BLaER1 treated with 17β-estradiol and CSF1 and Interleukin-3, amounts not matched to agents 10 nM and 100 nM (cell line): ENCODE results near the gene SLC16A2.
"Not testable (repeated sequence)": the region's sequence is repeated elsewhere in the genome, so short reads cannot be mapped to it uniquely, and the experiment has no call there.

Source experiments
- H3K27ac ChIP-seq, 11 experiments: shearing (Covaris generic); formaldehyde crosslinking; 2 replicates each; pipeline ENCODE4 v1.8.1; 2022
- H3K27me3 ChIP-seq, 11 experiments: shearing (Covaris generic); formaldehyde crosslinking; 2 replicates each; pipeline ENCODE4 v1.8.1; 2022
- H3K36me3 ChIP-seq, 11 experiments: shearing (Covaris generic); formaldehyde crosslinking; 2 replicates each; pipeline ENCODE4 v1.8.1; 2022
- H3K4me1 ChIP-seq, 10 experiments: shearing (Covaris generic); formaldehyde crosslinking; 2 replicates each; pipeline ENCODE4 v1.8.1; 2022
- H3K4me2 ChIP-seq, 11 experiments: shearing (Covaris generic); formaldehyde crosslinking; 2 replicates each; pipeline ENCODE4 v1.8.1; 2022
- H3K4me3 ChIP-seq, 10 experiments: shearing (Covaris generic); formaldehyde crosslinking; 2 replicates each; pipeline ENCODE4 v1.8.1; 2022
- H3K9ac ChIP-seq, 11 experiments: shearing (Covaris generic); formaldehyde crosslinking; 2 replicates each; pipeline ENCODE4 v1.8.1; 2022
- H3K9me3 ChIP-seq, 11 experiments: shearing (Covaris generic); formaldehyde crosslinking; replicated peaks in 1 of 11; 2 replicates each; pipeline ENCODE4 v1.8.1; 2022
- H4K20me1 ChIP-seq, 11 experiments: shearing (Covaris generic); formaldehyde crosslinking; 2 replicates each; pipeline ENCODE4 v1.8.1; 2022
- Cebpa-rat ChIP-seq, 11 experiments: shearing (Covaris generic); IDR thresholded peaks; 2 replicates each; pipeline ENCODE4 v1.8.1; 2022

Gene SLC16A2

DNA sequence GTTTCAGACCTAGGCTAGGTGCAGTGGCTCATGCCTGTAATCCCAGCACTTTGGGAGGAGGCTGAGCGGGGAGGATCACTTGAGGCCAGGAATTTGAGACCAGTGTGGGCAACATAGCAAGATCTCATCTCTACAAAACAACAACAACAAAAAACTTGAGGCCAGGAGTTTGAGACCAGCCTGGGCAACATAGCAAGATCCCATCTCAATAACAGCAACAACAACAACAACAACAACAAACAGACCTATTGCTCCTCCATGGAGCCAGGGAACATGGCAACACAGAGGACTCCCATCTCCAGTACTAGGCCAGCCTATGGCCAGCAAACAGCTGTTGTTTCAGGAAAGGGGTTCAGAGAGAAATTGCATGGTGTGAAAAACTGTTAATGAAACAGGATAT is 43.4 kb downstream of the SLC16A2 start:
- no peak overlapping the region for H3K9ac ChIP-seq
- no peak overlapping the region for H3K4me3 ChIP-seq
- no peaks in the 10 kb centered on the region; a peak in 1 of 22 replicates for H4K20me1 ChIP-seq
- H3K27ac ChIP-seq, result 0 out of 22 replicates have a peak overlapping the region, but pooled peaks of 1 of the 11 experiments have one; percentile 40
- no peaks in the 10 kb centered on the region for H3K36me3 ChIP-seq
- peak overlapping the region in 7 of 11 experiments; percentile 6 to 76 (median 51); a peak in 11 of 22 replicates for H3K4me2 ChIP-seq
- peaks cover 0 to 46% (median 33%) of the 10 kb centered on the region in 10 experiments; a peak in 16 of 20 replicates for H3K4me1 ChIP-seq
- peaks cover 74 to 96% (median 91%) of the 10 kb centered on the region in 11 experiments for H3K27me3 ChIP-seq
- H3K9me3 ChIP-seq, result peaks cover 0 to 6% (median 0%) of the 10 kb centered on the region in 11 experiments; a peak in 1 of 22 replicates
- TF ChIP-seq Cebpa-rat (IDR thresholded peaks at IDR 0.05), result no peak

GRCh38 chrX:74465424-74465823 is 44.1 kb downstream of the SLC16A2 start:
- H3K4me2 ChIP-seq, result peak overlapping the region in 9 of 11 experiments; percentile 17 to 76 (median 56); a peak in 17 of 22 replicates
- H3K4me3 ChIP-seq, result no peak overlapping the region
- no peak for TF ChIP-seq Cebpa-rat (IDR thresholded peaks at IDR 0.05)
- H4K20me1 ChIP-seq, result no peaks in the 10 kb centered on the region
- no peaks in the 10 kb centered on the region for H3K36me3 ChIP-seq
- no peak overlapping the region for H3K9ac ChIP-seq
- H3K4me1 ChIP-seq, result peaks cover 0 to 40% (median 33%) of the 10 kb centered on the region in 10 experiments; a peak in 16 of 20 replicates
- H3K9me3 ChIP-seq, result peaks cover 0 to 10% (median 5%) of the 10 kb centered on the region in 11 experiments; a peak in 10 of 22 replicates
- H3K27me3 ChIP-seq, result peaks cover 67 to 95% (median 90%) of the 10 kb centered on the region in 11 experiments
- H3K27ac ChIP-seq, result peak overlapping the region in 3 of 11 experiments; percentile 13 to 40 (median 28); a peak in 2 of 22 replicates

- no peaks in the 10 kb centered on the region for H3K36me3 ChIP-seq
- TF ChIP-seq Cebpa-rat (IDR thresholded peaks at IDR 0.05), result no peak
- peaks cover 0 to 29% (median 23%) of the 10 kb centered on the region in 10 experiments; a peak in 16 of 20 replicates for H3K4me1 ChIP-seq
- no peaks in the 10 kb centered on the region for H4K20me1 ChIP-seq
- no peak overlapping the region for H3K4me2 ChIP-seq
- H3K9ac ChIP-seq, result no peak overlapping the region
- no peak overlapping the region for H3K4me3 ChIP-seq
- peaks cover 0 to 13% (median 9%) of the 10 kb centered on the region in 11 experiments; a peak in 10 of 22 replicates for H3K9me3 ChIP-seq
- no peak overlapping the region for H3K27ac ChIP-seq
- peaks cover 46 to 80% (median 73%) of the 10 kb centered on the region in 11 experiments for H3K27me3 ChIP-seq
These were observed 46.4 kb downstream of the SLC16A2 start for GRCh38 chrX:74467656-74468055.

GRCh38 chrX:74473116-74473515 is 51.8 kb downstream of the SLC16A2 start:
- not testable (repeated sequence) for H3K9ac ChIP-seq, H4K20me1 ChIP-seq, H3K27ac ChIP-seq, H3K4me3 ChIP-seq, H3K36me3 ChIP-seq, H3K4me1 ChIP-seq, H3K4me2 ChIP-seq
- peaks cover 0 to 13% (median 9%) of the 10 kb centered on the region in 11 experiments; a peak in 10 of 22 replicates for H3K9me3 ChIP-seq
- peaks cover 0 to 44% (median 34%) of the 10 kb centered on the region in 11 experiments; a peak in 19 of 22 replicates for H3K27me3 ChIP-seq

- Histone ChIP-seq H3K4me3 (no peak overlapping the region), H3K4me1 (peaks cover 0 to 14% (median 5%) of the 10 kb centered on the region in 10 experiments; a peak in 8 of 20 replicates), H4K20me1 (0 out of 22 replicates have a peak, but pooled peaks cover 0 to 3% (median 0%) of the 10 kb centered on the region in 11 experiments), H3K9me3 (peaks cover 0 to 8% (median 3%) of the 10 kb centered on the region in 11 experiments; a peak in 3 of 22 replicates), H3K27ac (no peak overlapping the region), H3K27me3 (peaks cover 67 to 91% (median 82%) of the 10 kb centered on the region in 11 experiments), H3K9ac (no peak overlapping the region), H3K4me2 (no peak overlapping the region), H3K36me3 (no peaks in the 10 kb centered on the region)
- no peak for TF ChIP-seq Cebpa-rat (IDR thresholded peaks at IDR 0.05)
These were observed 69.0 kb downstream of the SLC16A2 start for GRCh38 chrX:74490247-74490646.

DNA sequence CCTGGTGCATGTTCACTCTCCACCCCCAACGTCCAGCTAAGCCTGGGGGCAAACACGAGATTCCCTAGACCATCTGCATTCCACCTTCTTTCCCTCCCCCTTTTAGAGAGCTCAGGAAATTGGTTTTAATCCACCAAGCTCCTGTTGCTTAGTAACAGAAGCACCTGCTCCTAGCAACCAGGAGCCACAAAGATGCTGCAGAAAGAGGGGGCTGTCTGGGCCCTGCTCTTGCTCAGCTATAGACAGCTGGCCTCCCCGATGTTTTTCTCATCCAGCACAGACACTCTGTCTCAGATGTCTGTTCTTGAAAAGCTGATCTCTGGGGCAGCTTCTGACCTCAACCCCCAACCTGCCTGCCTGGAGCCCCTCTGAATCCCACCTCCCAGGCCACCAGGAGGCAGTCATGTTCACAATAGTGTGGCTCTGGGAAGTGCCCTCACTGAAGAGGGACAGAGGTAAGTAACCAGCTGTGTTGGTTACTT is 71.5 kb downstream of the SLC16A2 start:
- Histone ChIP-seq H3K4me3 (no peak overlapping the region), H3K36me3 (no peaks in the 10 kb centered on the region), H3K27me3 (peaks cover 67 to 97% (median 85%) of the 10 kb centered on the region in 11 experiments), H3K27ac (no peak overlapping the region), H3K4me1 (peaks cover 0 to 14% (median 5%) of the 10 kb centered on the region in 10 experiments; a peak in 8 of 20 replicates), H3K9me3 (no peaks in the 10 kb centered on the region; a peak in 1 of 22 replicates), H3K4me2 (peak overlapping the region in 3 of 11 experiments; percentile 6 to 35 (median 7); a peak in 3 of 22 replicates), H4K20me1 (peaks cover 0 to 10% (median 0%) of the 10 kb centered on the region in 11 experiments; a peak in 2 of 22 replicates), H3K9ac (no peak overlapping the region)
- no peak for TF ChIP-seq Cebpa-rat (IDR thresholded peaks at IDR 0.05)

GRCh38 chrX:74493806-74494205 is 72.5 kb downstream of the SLC16A2 start:
- Histone ChIP-seq H4K20me1 (peaks cover 0 to 10% (median 0%) of the 10 kb centered on the region in 11 experiments; a peak in 2 of 22 replicates), H3K27ac (no peak overlapping the region), H3K9ac (no peak overlapping the region), H3K4me3 (no peak overlapping the region), H3K9me3 (peaks cover 0 to 5% (median 0%) of the 10 kb centered on the region in 11 experiments; a peak in 2 of 22 replicates), H3K36me3 (no peaks in the 10 kb centered on the region), H3K4me2 (peak overlapping the region in 1 of 11 experiments; percentile 4; a peak in 1 of 22 replicates), H3K4me1 (peaks cover 0 to 14% (median 5%) of the 10 kb centered on the region in 10 experiments; a peak in 8 of 20 replicates), H3K27me3 (peaks cover 77 to 99% (median 95%) of the 10 kb centered on the region in 11 experiments)
- TF ChIP-seq Cebpa-rat (IDR thresholded peaks at IDR 0.05), result no peak

- Histone ChIP-seq H3K4me1 (peaks cover 0 to 1% (median 0%) of the 10 kb centered on the region in 10 experiments; a peak in 1 of 20 replicates), H3K27ac (no peak overlapping the region), H3K4me3 (no peak overlapping the region), H3K27me3 (peaks cover 78 to 99% (median 95%) of the 10 kb centered on the region in 11 experiments), H4K20me1 (peaks cover 0 to 10% (median 0%) of the 10 kb centered on the region in 11 experiments; a peak in 2 of 22 replicates), H3K9ac (no peak overlapping the region), H3K9me3 (peaks cover 0 to 7% (median 0%) of the 10 kb centered on the region in 11 experiments; a peak in 2 of 22 replicates), H3K36me3 (no peaks in the 10 kb centered on the region), H3K4me2 (no peak overlapping the region)
- no peak for TF ChIP-seq Cebpa-rat (IDR thresholded peaks at IDR 0.05)
These were observed 77.6 kb downstream of the SLC16A2 start for GRCh38 chrX:74498924-74499323.

GRCh38 chrX:74500067-74500466 is 78.8 kb downstream of the SLC16A2 start:
- Histone ChIP-seq H3K9me3 (peaks cover 0 to 7% (median 0%) of the 10 kb centered on the region in 11 experiments; a peak in 2 of 22 replicates), H4K20me1 (peaks cover 0 to 10% (median 0%) of the 10 kb centered on the region in 11 experiments; a peak in 2 of 22 replicates), H3K4me2 (no peak overlapping the region), H3K4me1 (peaks cover 0 to 3% (median under 1%) of the 10 kb centered on the region in 10 experiments; a peak in 5 of 20 replicates), H3K36me3 (no peaks in the 10 kb centered on the region), H3K27me3 (peaks cover 82 to 97% (median 95%) of the 10 kb centered on the region in 11 experiments), H3K4me3 (no peak overlapping the region), H3K27ac (no peak overlapping the region), H3K9ac (no peak overlapping the region)
- no peak for TF ChIP-seq Cebpa-rat (IDR thresholded peaks at IDR 0.05)
